ENCODE measurements around the gene ADI1. TPM values are rescaled to one million over a fixed set of nuclear protein-coding genes. Genes with fewer than 3 reads are reported as not detected.

The ADI1 gene
- total and polyA plus RNA-seq, 4 donors: 56.2 to 660 (median 158) TPM

- Histone ChIP-seq H3K4me1 (ENCODE audit: control insufficient read depth in 4 of 4, insufficient read depth in 4 of 4, low read length in 3 of 4) (no peaks in the 10 kb centered on the region), H3K36me3 (ENCODE audit: control insufficient read depth in 4 of 4, insufficient read depth in 3 of 4, low read depth in 1 of 4, low read length in 3 of 4) (peaks cover 11 to 60% (median 34%) of the 10 kb centered on the region in 4 donors), H3K27ac (ENCODE audit: low read depth in 1 of 2, low read length in 2 of 2) (no peak overlapping the region), H3K9ac (ENCODE audit: low read depth in 1 of 2, low read length in 2 of 2) (no peak overlapping the region), H3K27me3 (ENCODE audit: control insufficient read depth in 4 of 4, insufficient read depth in 4 of 4, low read length in 3 of 4) (no peaks in the 10 kb centered on the region), H3K9me3 (ENCODE audit: control insufficient read depth in 4 of 4, low read length in 3 of 4) (no peaks in the 10 kb centered on the region), H3K4me3 (ENCODE audit: low read depth in 1 of 3, low read length in 3 of 3) (no peak overlapping the region)
- WGBS: 78% methylated on average over 9 of the region's 9 CpGs
- TF ChIP-seq JUND (IDR thresholded peaks at IDR 0.05): no peak
- TF ChIP-seq NR2F2 (IDR thresholded peaks at IDR 0.05): peak; percentile 73
- no peak for DNase-seq (ENCODE audit: low spot score)
Observed at GRCh38 chr2:3447789-3448317, 71.5 kb downstream of the ADI1 start.

Other genes with a start within 250 kb of the ADI1 start
- gene EIPR1, start 141.7 kb downstream of the ADI1 start, total RNA-seq: 10 to 100 TPM; 11.9 to 12.1 TPM
- gene EIPR1, start 141.7 kb downstream of the ADI1 start, polyA plus RNA-seq: 10 to 100 TPM in 1 of 2 donors, 1 to 10 TPM in 1; 7.6 to 10.9 TPM
- 10 to 100 TPM; 42.7 to 60.9 TPM for gene TRAPPC12, start 139.8 kb downstream of the ADI1 start, total RNA-seq
- gene TRAPPC12, start 139.8 kb downstream of the ADI1 start, polyA plus RNA-seq: 10 to 100 TPM; 30.2 to 36.7 TPM
- 10 to 100 TPM; 10.2 to 18.7 TPM for gene RNASEH1, start 38.8 kb upstream of the ADI1 start, total RNA-seq
- gene RNASEH1, start 38.8 kb upstream of the ADI1 start, polyA plus RNA-seq: 10 to 100 TPM; 12.0 to 13.8 TPM
- 100 to 1,000 TPM; 523 to 852 TPM for gene RPS7, start 55.7 kb upstream of the ADI1 start, total RNA-seq
- 100 to 1,000 TPM; 315 to 610 TPM for gene RPS7, start 55.7 kb upstream of the ADI1 start, polyA plus RNA-seq
- gene COLEC11, start 75.6 kb upstream of the ADI1 start, total RNA-seq: 10 to 100 TPM; 31.0 to 62.7 TPM
- 100 to 1,000 TPM in 1 of 2 donors, 10 to 100 TPM in 1; 79.1 to 100 TPM for gene COLEC11, start 75.6 kb upstream of the ADI1 start, polyA plus RNA-seq
- gene ALLC, start 138.7 kb upstream of the ADI1 start, total RNA-seq: 1 to 10 TPM in 1 of 2 donors, under 1 TPM in 1; 0.14 to 1.3 TPM
- 1 to 10 TPM in 1 of 2 donors, under 1 TPM in 1; 0.09 to 1.4 TPM for gene ALLC, start 138.7 kb upstream of the ADI1 start, polyA plus RNA-seq
- not detected for gene DCDC2C, start 184.0 kb upstream of the ADI1 start, total RNA-seq
- gene DCDC2C, start 184.0 kb upstream of the ADI1 start, polyA plus RNA-seq: not detected